H1 (cell line): ENCODE results near the gene LRRC30. TPM values are rescaled to one million over a fixed set of nuclear protein-coding genes. Genes with fewer than 3 reads are reported as not detected.

Experiments used
- ATF2 ChIP-seq: IDR thresholded peaks from 2 replicates; pipeline ENCODE4 v1.6.1; 2012; ENCODE audit warnings: low read length, inconsistent platforms
- CEBPB ChIP-seq: IDR thresholded peaks from 2 replicates; pipeline ENCODE4 v1.6.1; 2012; ENCODE audit warnings: low read depth, low read length
- polyA plus RNA-seq, 7 experiments: library from polyadenylated mRNA; depleted of rRNA in 3 of 7; stranded (reverse) in 5 of 7; unstranded in 2 of 7; fragments of >200 nt in 5 of 7; fragments of 200-250 nt in 2 of 7; gene quantifications; 1 replicate in 5 of 7; 2 replicates in 1 of 7; 4 replicates in 1 of 7; pipeline versions ENCODE4 v1.2.1 to v1.2.3, GENCODE V29; 2011 to 2013; ENCODE audit warnings: missing spikeins in 2 of 7, mixed read lengths in 2 of 7
- total RNA-seq: library from RNA; stranded (reverse); fragmentation: NEBNext Ultra II Directional; extraction: Animal tissue kit (Norgen Biotek cat#: 25700); gene quantifications from 2 replicates; pipeline ENCODE4 v1.2.1, GENCODE V29; 2021

LRRC30 gene
- total and polyA plus RNA-seq, 2 of the 8 experiments (the other 6 are each of a cell fraction or from before 2014, with no cell fraction given): not detected

GRCh38 chr18:7233134-7233810 lies 2.4 kb downstream of the LRRC30 start (continued):
- TF ChIP-seq ATF2: no peak
- TF ChIP-seq CEBPB: no peak
